Effector CD8-positive, alpha-beta T cell (primary cell): ENCODE measurements around the gene PPP1R1B.

Experiments
- DNase-seq: peaks from one replicate; lab custom pipeline; 2025; lab: John Stamatoyannopoulos, UW

The PPP1R1B gene

DNA sequence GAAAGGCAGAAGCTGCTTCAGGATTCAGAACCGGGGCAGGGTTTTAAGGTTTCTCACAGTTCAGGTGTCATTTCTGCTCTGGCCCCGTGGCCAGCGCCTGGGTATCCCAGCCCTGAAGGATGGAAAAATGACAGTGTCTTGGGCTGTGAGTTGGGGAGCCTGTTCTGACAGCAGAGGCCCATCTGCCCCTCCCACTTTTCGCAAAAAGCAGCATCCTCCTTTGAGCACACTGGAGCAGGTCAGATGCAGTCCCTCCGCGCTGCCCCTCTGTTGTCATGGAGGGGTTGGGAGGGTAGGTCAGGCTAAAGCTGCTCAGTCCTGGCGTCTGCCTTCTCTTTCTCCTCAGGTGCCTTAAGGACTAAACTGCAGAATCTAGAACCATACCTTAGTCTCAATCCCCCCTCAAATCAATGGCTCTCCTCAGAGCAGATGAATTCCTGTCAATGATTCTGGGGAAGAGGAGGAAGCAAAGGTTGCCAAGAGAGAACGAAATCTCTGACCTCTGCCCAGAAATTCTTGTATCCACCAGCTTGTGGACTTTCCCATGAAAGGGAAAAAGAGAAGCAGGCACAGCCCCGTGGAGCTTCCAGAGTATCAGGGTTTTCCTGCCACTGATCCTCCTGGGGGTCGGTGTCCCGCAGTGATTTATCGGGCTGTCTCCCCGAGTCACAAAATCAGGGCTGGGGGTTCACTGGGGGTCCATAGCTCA lies 26.3 kb upstream of the PPP1R1B start:
- no peak for DNase-seq

GRCh38 chr17:39600997-39601597 lies 25.7 kb upstream of the PPP1R1B start:
- no peak for DNase-seq

GRCh38 chr17:39601758-39602532 lies 24.8 kb upstream of the PPP1R1B start:
- no peak for DNase-seq

- no peak for DNase-seq
Measured at GRCh38 chr17:39602533-39603303, 24.0 kb upstream of the PPP1R1B start.

DNA sequence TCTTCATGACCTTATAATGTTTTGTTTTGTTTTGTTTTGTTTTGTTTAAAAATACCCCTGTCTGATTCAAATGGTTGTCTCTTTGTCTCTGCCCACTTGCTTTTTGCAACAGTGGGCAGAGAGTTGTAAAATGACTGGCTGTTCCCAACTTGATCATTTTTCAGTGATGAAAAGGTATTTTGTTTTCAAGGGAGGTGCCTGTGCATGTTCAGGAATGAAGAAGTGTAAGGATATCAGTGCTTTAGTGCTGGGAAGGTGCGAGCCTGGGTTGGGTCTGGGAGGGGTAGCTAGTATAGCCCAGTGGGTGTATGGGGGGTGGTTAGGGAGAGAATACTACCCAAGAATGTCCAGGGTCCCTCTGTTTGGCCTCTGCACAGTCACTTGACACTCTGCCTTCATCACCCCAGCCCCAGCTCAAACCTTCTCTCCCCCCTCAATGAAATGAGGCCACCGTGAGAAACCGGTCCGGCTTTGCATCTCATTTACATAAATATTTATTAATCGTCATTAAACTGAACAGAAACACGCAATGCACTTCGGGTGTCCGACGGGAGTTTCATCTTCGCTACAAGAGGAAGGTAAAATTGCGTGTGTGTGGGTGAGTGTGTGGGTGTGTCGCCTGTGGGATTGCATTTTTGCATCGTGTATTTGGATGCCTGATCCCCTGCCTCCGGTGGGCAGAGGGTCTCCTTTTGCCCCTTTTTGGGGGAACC lies 23.3 kb upstream of the PPP1R1B start:
- DNase-seq, result no peak

DNA sequence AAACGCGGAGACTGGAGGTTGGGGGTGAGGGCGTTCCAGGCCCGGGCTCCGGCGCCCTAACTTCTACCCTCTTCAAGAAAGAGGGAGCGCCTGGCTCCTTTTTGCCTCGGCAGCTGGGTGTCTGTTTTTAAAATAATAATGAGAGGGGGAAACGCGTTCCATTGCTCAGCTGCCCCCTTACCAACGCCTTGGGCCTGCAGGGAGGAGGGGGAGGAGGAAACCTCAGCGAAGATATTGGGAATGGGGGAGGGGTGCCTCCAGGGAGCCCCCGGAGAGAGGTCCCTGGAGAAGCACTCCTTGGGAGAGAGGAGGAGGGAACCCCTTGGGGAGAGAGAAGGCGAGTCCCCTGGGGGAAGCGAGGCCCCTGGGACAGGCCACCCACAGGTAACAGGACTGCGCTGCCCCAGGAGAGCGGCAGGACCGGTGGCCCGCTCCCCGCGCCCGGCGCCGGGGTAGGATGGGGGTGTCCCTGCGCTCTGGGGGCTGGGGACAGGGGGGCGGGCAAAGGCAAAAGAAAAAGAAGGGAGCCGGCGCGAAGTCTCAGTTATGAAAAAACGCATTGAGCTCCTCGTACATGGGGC lies 21.8 kb upstream of the PPP1R1B start:
- no peak for DNase-seq

DNA sequence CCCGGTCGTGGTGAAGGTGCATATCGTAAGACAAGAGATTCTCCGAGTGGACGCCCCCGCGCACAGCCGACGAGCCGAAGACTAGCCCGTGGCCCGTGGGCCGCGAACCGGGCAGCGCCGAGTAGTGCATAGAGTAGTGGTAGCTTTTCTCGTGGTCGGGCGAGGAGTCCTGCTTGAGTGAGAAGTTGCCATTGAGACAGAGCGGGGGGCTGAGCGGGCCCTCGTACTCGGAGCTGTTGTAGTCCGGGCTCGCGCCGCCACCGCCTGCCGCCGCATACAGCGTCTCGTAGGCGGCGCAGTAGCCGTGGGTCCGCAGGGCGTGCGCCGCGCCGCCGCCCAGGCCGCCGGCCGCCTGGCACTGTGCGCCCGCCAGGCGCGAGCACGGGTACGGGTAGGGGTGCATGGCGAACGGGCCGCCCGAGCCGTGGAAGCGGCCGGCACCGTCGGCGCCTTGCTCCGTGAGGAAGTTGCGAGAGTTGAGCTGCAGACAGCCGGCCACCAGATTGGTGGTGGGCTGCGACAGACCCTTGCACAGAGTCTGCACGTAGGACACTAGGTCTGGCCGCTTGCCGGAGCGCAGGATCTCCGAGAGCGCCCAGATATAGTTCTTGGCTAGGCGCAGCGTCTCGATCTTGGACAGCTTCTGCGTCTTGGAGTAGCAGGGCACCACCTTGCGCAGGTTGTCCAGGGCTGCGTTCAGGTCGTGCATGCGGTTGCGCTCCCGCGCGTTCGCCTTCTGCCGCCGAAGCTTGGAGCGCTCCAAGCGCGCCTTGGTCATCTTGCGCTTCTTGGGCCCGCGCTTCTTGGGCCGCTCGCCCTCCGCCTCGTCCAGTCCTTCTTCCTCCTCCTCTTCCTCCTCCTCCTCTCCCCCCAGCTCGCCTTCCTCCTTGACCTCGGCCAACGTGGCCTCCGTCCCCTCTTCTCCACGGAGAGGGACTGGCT lies 21.0 kb upstream of the PPP1R1B start:
- no peak for DNase-seq

DNA sequence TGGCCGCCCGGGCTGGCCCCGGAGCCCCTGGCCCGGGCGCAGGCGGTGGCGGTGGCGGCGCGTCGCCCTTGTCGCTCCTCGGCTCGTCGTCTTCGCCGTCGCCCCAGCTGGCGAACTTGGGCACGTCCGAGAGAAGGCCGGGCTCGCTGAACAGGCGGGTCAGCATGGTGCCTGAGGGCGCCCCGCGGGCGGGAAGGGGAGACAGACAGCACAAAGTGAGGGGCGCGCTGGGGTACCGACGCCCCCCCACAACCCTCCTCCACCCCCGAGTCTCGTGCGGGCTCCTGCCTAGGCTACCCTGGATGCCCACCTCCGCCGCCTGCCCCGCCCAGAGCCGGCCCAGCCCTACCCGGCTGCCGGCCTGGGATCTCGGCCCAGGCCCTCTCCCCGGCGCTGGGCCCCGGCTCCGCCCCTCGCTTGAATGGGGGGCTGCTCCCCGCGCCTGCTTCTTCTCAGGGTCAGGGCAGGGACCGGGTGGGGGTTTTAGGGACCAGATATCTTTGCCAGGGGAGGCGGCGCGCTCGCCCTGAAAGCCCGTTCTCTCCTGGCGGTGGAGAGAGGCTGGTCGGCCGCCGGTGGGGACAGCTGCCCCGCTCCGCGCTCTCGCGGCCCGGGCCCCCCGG lies 20.2 kb upstream of the PPP1R1B start:
- DNase-seq, result no peak

DNA sequence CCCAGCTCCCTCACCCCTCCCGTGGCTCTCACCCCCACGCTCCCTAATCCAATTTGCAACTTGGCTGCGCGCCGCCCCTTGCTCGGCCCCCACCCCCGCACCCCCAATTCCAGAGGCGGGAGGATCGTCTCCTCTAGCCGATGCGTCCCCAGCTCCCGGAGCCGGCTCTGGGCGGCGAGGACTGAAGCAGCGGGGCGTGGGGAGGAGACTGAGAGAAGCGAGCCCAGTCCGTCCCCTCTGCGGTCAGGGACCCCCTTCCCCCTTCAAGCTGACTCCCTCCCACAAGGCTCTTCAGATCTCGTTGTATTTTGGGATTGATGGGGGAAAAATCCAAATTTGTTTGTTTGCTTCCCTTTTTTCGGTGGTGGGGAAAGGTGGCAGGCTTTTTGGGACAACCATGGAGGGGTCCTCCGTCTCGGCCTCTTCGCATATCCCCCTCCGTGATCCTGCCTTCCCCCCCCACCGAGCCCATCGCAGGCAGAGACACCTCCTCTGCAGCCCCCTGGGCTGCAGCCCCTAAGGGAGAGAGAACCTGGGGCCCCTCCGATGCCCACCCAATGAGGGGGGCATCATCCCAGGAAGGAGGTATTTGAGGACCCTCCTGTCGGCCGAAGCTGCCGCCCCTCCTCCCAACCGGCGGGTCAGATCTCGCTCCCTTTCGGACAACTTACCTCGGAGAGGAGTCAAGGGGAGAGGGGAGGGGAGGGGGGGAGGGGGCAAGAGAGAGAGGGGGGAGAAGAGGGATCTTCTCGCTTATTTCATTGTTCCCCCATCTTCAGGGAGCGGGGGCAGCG lies 19.5 kb upstream of the PPP1R1B start:
- no peak for DNase-seq

- no peak for DNase-seq
Measured at GRCh38 chr17:39607851-39608130, 19.0 kb upstream of the PPP1R1B start, which contains the start of gene NEUROD2. NEUROD2 (minus strand) TSS chr17:39607920; CDS start chr17:39606599, 1,321 bp downstream.

DNA sequence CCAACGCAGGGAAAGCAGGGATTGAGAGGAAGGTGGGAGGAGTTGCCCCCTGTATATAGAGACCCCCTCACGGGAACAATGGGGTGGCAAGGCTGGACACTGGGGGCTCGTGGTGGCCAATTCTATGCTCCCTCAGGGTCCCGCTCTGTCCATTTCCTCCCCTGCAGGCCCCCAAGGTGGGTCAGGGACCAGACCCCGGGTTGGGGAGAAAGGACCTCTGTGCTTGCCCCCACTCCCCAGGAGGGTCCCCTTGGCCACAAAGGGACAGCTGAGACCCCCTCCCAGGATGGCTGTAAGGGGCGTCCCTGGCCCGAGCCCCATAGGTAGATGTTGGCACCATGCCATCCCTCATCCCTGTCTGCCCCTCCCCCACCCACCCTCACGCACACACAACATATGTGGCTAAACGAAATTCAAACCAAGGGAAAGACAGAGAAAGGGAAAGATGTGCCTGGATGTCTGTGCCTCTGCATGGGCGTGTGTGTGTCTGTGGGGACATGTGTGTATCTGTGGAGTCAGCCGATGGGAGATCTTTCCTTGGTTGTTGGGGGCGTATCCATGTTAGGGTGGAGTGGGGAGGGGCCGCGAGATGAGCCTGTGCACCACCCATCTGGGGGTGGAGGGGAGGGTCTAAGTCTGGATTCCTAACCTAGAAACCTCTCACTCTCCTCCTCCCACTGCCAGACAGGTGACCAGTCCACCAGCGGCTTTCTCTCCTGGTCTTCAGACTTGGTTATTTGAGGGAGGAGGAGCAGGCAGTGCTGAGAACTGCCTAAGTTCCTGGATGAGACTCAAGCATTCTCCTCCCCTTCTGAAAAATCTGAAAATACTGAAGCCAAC lies 18.4 kb upstream of the PPP1R1B start:
- no peak for DNase-seq

GRCh38 chr17:39609416-39610025 lies 17.2 kb upstream of the PPP1R1B start:
- DNase-seq, result no peak

DNA sequence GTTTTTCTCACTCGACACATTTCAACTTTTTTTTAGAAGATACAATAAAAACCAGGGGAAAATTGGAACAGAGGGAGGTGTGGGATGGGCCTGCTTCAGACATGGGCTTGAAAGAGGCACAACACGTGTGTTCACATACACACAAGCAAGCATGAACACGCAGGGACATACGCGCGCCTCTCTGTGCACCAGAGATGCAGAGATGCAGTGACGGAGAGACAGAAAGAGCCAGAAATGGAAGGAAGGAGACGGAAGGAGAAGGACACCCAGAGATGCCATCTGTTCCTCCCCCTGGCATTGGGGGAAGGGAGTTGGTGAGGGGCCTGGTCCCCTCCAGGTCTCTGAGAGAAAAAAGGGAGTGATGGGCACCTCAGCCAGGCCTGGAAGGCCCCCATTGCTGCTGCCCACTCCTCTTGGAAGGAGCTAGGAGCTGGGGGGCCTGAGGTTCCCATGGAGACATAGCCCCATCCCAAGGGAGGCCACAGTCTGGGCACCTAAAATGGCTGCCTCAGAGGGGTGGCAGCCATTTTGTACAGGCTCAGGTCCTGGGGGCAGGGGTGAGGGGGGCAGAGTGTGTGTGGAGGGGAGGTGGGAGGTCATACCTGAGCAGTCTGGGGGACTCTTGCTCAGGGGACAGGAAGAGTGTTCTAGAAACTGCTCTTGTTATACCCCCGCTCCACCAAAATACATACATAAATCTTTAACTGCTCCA lies 15.2 kb upstream of the PPP1R1B start:
- DNase-seq, result no peak

GRCh38 chr17:39612291-39612894 lies 14.4 kb upstream of the PPP1R1B start:
- DNase-seq, result no peak

DNA sequence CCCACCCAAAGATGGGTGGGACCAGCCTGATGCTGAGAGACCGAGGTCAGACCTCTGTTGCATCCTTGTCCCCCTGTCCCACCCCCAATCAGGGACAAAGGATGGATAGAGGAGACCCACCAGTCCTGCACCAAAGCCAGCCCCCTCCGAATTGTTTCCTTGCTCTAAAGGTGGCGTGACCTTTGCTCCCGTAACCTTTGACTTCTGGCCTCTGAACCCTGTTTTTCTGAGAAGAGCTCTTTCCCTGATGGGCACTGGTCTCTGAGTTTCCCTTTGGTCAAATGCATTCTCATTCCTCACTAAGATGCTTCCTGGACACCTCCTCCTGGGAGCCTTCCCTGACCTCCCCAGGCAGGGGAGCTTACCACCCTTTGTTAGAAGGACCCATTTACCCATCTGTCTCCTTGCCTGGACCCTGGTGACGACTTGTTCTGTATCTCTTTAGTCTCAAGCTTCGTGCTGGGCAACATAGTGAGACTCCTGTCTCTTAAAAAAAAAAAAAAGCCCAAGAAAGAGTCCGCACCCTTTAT lies 13.8 kb upstream of the PPP1R1B start:
- no peak for DNase-seq

DNA sequence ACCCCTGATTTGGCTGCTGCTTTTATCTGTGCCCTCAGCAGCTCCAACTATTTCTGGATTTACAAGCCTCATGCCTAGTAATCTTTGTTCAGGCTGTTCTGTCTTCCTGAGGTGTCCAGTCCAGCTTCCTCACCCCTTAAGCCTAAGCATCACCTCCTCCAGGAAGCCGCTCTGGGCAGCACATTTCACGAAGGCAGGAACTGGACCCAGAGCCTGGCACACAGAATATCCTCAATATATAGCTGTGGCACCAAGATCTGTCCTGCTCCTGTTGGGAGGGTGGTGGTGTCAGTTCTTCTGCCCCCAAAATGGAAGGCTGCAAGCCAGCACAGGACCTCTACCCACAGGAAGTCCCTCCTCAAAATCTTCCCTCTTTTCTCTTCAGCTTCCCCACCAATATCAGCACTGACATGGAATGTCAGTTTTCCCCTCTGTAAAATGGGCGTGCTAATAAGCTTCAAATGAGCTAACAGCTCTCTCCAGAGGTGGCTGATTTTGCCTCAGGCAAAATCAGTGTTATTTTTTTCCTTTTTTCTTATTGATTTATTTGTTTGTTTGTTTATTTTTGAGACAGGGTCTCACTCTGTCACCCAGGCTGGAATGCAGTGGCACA lies 12.1 kb upstream of the PPP1R1B start:
- DNase-seq, result no peak
